Thyroid gland (tissue), 4 donors: ENCODE results near the gene RPS2.
"Not testable (repeated sequence)": the region's sequence is repeated elsewhere in the genome, so short reads cannot be mapped to it uniquely, and the experiment has no call there.

Source experiments
- CTCF ChIP-seq, 6 experiments: fragments of 200-600 bp in 3 of 6; fragments of 450-650 bp in 3 of 6; sonication (generic) in 3 of 6; IDR thresholded peaks; one replicate each; pipeline ENCODE4 v1.5.1; 2016 to 2019; ENCODE audit warnings: antibody characterized with exemption in 6 of 6, mild to moderate bottlenecking in 2 of 6, inconsistent platforms in 1 of 6, moderate library complexity in 1 of 6
- POLR2A ChIP-seq, 2 donors: fragments of 450-650 bp; IDR thresholded peaks; one replicate each; pipeline ENCODE4 v1.6.1; 2017; ENCODE audit warnings: antibody characterized with exemption in 2 of 2, mild to moderate bottlenecking in 2 of 2, moderate library complexity in 1 of 2

GRCh38 chr16:1957434-1958142 is 7.0 kb downstream of the RPS2 start:
- TF ChIP-seq POLR2A, CTCF (IDR thresholded peaks at IDR 0.05): not testable (repeated sequence)
